ENCODE results near the gene CCDC69.

- TF ChIP-seq POLR2A (IDR thresholded peaks at IDR 0.05; ENCODE audit: low read length) (no peak), GATA1 (IDR thresholded peaks at IDR 0.05; ENCODE audit: low read depth, low read length) (no peak)
Measured at GRCh38 chr5:151181818-151182523, 41.9 kb downstream of the CCDC69 start.

Measured in erythroblast (primary cell).